ENCODE measurements around the gene CENPH. TPM values are rescaled to one million over a fixed set of nuclear protein-coding genes. Genes with fewer than 3 reads are reported as not detected.
"Not testable (repeated sequence)": the region's sequence is repeated elsewhere in the genome, so short reads cannot be mapped to it uniquely, and the experiment has no call there.

The CENPH gene
- total RNA-seq, 1 experiment from 2014 or later: 45.7 TPM

- no peaks in the 10 kb centered on the region for H3K27me3 ChIP-seq (ENCODE audit: insufficient read depth, low read depth)
- H3F3A ChIP-seq (ENCODE audit: insufficient read depth, low read depth): peaks cover 64% of the 10 kb centered on the region; the same call in 1 of the 2 replicates
- peaks cover 61% of the 10 kb centered on the region for H3K79me2 ChIP-seq (ENCODE audit: low read depth)
- peaks cover 27% of the 10 kb centered on the region for H3K4me1 ChIP-seq (replicated peaks; ENCODE audit: insufficient read depth)
- peaks cover 50% of the 10 kb centered on the region for H3K36me3 ChIP-seq (ENCODE audit: low read depth)
- POLR2A ChIA-PET (ENCODE audit: unreplicated experiment): no interaction called here
- intact Hi-C loops (cut with micrococcal nuclease; ENCODE audit: unreplicated experiment): no loop called here
- H3K9me2 ChIP-seq (ENCODE audit: insufficient read depth): no peaks in the 10 kb centered on the region
- H3K4me3 ChIP-seq: no peak overlapping the region
- TF ChIP-seq CTCF (conservative IDR thresholded peaks at IDR 0.05) (no peak), EZH2 (IDR thresholded peaks at IDR 0.05; ENCODE audit: low read depth) (no peak)
- no peak for DNase-seq
- no peaks in the 10 kb centered on the region for H3K9me3 ChIP-seq (ENCODE audit: insufficient read depth, low read depth)
- CTCF ChIA-PET: no interaction called here
- BruUV-seq (replicated peaks): no TSS peak
- no peak overlapping the region for H3K27ac ChIP-seq
- peaks cover 7% of the 10 kb centered on the region; the same call in 1 of the 2 replicates for H4K20me1 ChIP-seq (ENCODE audit: insufficient read depth)
- no peak overlapping the region for H2AFZ ChIP-seq
- H3K4me2 ChIP-seq: 0 out of 2 replicates have a peak overlapping the region, but pooled peaks have one; percentile 17
These were observed 18.9 kb upstream of the CENPH start for GRCh38 chr5:69170495-69170894.

- no peaks in the 10 kb centered on the region for H3K9me3 ChIP-seq (ENCODE audit: insufficient read depth, low read depth)
- H3K27ac ChIP-seq: no peak overlapping the region
- H4K20me1 ChIP-seq (ENCODE audit: insufficient read depth): peaks cover 7% of the 10 kb centered on the region; the same call in 1 of the 2 replicates
- H3K79me2 ChIP-seq (ENCODE audit: low read depth): peaks cover 61% of the 10 kb centered on the region
- ChIA-PET CTCF (no interaction called here), POLR2A (ENCODE audit: unreplicated experiment) (no interaction called here)
- BruUV-seq (replicated peaks): no TSS peak
- H3F3A ChIP-seq (ENCODE audit: insufficient read depth, low read depth): peaks cover 67% of the 10 kb centered on the region; the same call in 1 of the 2 replicates
- intact Hi-C loops (cut with micrococcal nuclease; ENCODE audit: unreplicated experiment): no loop called here
- H2AFZ ChIP-seq: no peak overlapping the region
- no peaks in the 10 kb centered on the region for H3K9me2 ChIP-seq (ENCODE audit: insufficient read depth)
- H3K27me3 ChIP-seq (ENCODE audit: insufficient read depth, low read depth): no peaks in the 10 kb centered on the region
- no peak overlapping the region for H3K4me3 ChIP-seq
- H3K4me2 ChIP-seq: peak overlapping the region; percentile 17; the same call in 1 of the 2 replicates
- peaks cover 52% of the 10 kb centered on the region for H3K36me3 ChIP-seq (ENCODE audit: low read depth)
- H3K4me1 ChIP-seq (replicated peaks; ENCODE audit: insufficient read depth): peaks cover 26% of the 10 kb centered on the region
- no peak for TF ChIP-seq EZH2 (IDR thresholded peaks at IDR 0.05; ENCODE audit: low read depth)
- TF ChIP-seq CTCF (conservative IDR thresholded peaks at IDR 0.05): no peak
- no peak for DNase-seq
These were observed 18.4 kb upstream of the CENPH start for GRCh38 chr5:69170969-69171368.

- H3K79me2 ChIP-seq (ENCODE audit: low read depth); H3K9me3 ChIP-seq (ENCODE audit: insufficient read depth, low read depth); H3K27me3 ChIP-seq (ENCODE audit: insufficient read depth, low read depth); H3K4me2 ChIP-seq; BruUV-seq (replicated peaks); H3K4me3 ChIP-seq; H3K36me3 ChIP-seq (ENCODE audit: low read depth); H2AFZ ChIP-seq; intact Hi-C loops (cut with micrococcal nuclease; ENCODE audit: unreplicated experiment); H3K27ac ChIP-seq; H3K4me1 ChIP-seq (replicated peaks; ENCODE audit: insufficient read depth); DNase-seq; H4K20me1 ChIP-seq (ENCODE audit: insufficient read depth); H3K9me2 ChIP-seq (ENCODE audit: insufficient read depth): not testable (repeated sequence)
- CTCF ChIA-PET: interaction anchor here (0.7 kb wide), 1 partner anchor 88 kb away, joined by 4 read pairs; no protein-coding TSS in a partner anchor
- peaks cover 34% of the 10 kb centered on the region for H3F3A ChIP-seq (ENCODE audit: insufficient read depth, low read depth)
- POLR2A ChIA-PET (ENCODE audit: unreplicated experiment): interaction anchor here (0.6 kb wide), 1 partner anchor 27 kb away, joined by 3 read pairs; no protein-coding TSS in a partner anchor
These were observed 7.6 kb upstream of the CENPH start for GRCh38 chr5:69181659-69182293.

Data from PC-9 (cell line).